HG03139 (cell line): ENCODE measurements around the gene DCDC1.

Experiments used
- ATAC-seq: cut with Tn5 transposase; IDR thresholded peaks from one replicate; pipeline ENCODE4 v1.9.1; 2021; ENCODE audit not compliant: unreplicated experiment

Gene DCDC1, protein sequence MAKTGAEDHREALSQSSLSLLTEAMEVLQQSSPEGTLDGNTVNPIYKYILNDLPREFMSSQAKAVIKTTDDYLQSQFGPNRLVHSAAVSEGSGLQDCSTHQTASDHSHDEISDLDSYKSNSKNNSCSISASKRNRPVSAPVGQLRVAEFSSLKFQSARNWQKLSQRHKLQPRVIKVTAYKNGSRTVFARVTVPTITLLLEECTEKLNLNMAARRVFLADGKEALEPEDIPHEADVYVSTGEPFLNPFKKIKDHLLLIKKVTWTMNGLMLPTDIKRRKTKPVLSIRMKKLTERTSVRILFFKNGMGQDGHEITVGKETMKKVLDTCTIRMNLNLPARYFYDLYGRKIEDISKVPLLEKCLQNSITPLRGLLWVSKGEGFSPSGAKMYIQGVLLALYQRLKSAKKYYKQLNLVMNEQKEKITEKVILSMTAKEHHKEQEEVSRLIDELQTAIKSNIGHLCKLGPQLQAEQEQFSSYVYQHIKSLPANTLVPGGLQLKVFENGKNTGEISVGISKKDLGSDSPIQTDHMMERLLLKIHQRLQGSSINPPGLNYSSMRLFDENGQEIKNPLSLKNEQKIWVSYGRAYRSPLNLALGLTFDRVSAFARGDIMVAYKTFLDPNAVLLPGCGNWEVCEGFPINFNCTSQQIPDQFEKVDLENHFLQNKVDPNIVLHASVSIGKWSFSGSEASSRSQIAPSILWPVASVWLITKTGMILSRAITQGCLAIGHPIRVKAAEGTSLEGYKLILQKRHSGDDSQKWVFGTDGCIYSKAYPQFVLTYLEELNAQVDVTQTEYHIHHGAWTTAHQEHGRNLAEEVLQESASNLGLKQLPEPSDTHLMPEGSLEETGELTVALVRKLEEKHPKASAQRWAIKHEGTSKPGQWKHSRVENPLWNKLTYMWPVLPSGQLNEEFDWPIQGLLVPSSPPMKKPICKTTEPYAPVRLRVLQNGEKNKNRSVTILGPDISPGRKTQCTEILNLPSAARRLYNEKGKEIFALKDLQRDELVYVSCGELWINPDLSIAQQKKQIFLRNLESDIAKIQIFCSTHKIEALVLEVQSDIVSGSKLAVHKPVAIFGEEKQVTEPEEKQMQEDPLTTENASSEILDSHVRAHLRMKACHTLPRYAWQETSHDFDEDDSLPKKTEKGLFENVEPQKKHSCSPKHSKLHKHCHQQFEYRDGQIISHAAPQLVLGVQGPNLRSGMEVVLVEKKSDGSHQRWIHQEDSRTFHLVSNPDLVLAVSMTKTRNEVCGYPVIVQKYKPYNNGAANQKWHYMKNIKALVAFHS (N-terminal part only)

DNA sequence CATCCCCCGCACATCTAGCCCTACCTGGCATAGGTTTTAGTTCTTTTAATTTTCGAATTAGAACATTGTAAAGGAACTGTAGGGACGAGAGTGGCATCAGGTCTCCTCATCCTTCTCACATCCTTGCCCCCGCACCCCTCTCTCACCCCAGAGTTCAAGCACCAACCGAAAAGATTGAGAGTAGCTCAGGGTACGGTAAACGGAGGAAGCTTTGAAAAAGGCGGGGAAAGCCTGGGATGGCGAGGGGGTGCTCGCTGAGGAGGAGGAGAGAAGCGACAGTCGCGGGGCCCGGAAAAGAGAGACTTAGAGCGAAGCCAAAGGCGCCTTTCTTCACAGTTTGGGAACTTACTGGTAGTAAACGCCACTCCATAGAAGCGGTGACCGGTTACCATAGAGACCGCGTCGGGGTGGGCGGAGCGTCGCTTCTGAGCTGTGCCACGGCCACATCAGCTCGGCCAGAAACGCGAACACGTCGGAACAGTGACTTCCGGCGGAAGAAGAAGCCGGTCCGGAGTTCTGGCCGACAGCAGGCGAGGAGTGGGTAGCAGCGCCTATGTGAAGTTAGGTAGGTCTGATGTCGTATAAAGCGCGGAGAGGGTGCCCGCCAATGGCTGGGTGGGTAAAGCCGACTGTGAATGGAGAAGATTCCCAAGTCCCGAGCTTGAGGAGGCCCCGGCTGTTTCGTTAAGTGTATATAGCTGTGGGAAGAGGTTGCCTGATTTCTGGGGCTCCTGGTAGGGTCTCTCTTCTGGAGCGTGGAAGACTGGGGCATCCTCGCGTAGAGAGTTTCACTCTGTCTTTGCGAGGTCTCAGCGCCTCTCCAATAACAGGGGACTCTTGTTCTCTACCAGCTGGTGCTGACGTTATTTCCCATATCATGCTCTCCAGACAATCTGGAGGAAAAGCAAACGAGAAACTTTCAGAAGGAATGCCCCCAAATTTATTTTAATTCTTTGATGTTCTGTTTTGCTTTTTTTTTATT, at the start of gene DCDC1, which contains the start of gene DNAJC24:
DCDC1 (minus strand) TSS at position 392 of the 982 bp plus-strand sequence. CDS start 41,459 bp downstream, outside the sequence.
DNAJC24 (plus strand) TSS at position 513 of the 982 bp plus-strand sequence. CDS start 889 bp downstream, outside the sequence.
- ATAC-seq = peak; percentile 99

DNA sequence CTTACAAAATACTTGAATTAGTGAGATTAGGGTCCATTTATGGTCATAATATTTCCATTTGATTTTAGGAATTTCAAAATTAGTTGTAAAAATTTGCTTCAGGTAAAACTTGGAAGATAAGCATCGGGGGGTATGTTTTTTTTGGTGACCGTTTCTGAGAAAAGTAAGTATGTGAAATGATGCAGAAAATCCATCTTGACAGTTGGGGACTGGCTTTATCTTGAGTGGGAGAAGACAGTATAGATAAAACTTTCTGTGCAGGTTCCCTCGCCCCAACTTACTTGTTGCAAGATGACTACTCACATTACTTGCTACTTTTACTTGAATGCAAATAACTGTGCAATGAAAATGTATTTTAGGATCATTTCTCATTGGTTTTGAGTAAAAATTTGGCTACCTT, 49.6 kb upstream of the DCDC1 start:
- ATAC-seq = no peak

DNA sequence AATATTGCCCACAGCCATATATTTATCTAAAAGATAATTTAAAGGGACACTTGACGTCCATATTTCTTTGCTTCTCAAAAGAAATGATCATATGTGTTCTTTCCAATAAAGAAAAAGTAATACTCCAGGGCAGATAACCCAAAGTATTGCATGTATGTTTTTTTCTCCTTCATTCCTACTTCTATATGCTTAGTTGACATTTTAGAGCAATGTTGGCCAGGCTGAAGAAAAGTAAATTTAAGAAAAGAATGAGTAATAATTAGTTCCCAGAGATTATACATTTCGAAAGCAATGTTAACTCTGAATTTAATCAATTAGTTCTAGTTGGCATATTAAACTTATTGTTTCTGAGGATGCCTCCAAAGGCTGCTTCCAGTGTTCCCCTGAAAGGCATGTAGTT, 48.3 kb upstream of the DCDC1 start:
- no peak for ATAC-seq

DNA sequence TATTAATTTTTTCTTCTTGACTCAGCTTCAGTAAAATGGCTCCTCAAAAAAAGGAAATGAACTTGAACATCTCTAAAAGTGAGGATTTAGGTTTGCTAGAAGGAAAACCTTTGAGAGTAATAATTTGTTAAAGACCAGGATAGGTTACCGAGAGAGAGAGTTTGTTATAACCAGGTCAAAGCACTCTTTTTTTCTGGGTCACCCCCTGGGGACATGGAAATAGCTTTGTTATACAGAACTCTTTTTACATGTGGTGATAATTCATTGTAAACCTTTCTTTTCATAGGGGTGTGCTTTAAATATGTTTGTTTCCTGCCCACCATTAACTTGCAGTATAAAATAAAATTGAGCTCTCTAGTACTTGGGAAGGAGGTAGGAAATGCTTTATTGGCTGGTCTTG, 47.8 kb upstream of the DCDC1 start:
- no peak for ATAC-seq

DNA sequence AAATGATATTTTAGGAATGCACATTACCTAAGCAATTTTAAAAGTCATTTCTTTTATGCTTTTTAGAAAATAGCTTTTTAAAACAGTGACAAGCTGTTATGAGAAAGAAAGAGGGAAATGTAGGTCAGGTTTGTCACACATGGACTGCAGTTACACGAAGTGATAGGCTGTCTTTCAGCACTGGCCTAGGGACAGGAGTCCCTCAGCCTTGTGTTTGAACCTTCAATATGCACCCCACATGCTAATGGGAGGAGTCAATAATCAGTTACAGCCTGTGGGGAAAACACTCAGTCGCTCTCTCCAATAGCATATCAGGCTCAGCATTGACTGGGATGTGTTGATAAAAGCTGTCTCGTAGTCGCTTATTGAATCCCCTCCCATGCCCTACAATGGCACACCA, 45.9 kb upstream of the DCDC1 start:
- ATAC-seq = no peak

DNA sequence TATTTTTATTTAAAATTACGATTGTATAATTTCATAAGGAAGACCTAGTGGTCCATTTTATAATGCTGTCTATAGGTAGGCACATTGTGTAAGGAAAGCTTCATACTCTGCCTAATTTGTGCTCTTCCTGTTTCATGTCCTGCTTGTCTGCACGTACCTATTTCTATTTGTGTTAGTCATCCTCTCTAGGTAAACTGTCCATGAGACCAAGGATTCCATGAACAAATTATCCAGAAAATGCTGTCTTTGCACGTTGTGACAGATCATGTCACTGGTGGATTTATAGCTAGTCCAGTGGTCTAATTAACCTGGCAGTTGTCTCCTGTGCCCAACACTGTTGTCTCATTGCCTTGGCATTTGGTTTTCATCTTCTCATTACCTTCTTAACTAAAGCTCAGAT, 44.8 kb upstream of the DCDC1 start:
- no peak for ATAC-seq

DNA sequence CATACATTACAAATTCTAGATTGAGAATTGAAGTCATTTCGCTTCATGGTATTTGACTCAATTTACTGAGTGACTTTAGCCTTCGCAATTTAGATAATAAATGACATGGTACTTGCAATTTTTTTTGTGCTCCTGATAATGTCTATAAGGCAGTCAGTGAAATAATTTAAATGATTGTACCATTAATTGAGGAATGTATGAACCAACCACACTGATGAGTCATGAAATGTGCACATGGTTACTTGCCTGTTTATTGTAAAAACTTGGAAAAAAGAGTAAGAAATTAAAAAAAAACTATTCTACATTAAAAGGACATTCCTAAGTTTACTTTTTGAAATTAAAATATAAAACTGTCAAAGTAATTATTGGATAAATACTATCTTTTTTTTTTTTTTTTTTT, 43.4 kb upstream of the DCDC1 start:
- no peak for ATAC-seq

DNA sequence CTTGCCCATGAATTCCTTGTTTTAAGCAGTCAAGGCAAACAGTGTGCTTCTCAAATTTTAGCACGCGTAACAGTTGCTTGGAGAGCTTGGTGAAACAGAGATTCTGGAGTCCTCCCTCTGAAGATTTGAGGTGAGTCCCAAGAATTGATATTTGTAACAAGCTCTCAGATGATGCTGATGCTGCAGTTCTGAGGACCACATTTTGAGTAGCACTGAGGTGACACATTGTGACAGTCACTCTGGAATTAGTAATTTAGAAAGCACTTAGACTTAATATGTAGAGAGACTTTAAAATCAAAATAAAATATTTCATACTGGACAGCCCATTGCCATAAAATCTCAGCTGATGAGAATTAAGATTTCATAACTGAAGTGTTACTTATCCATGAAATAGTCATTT, 38.7 kb upstream of the DCDC1 start:
- ATAC-seq = no peak

DNA sequence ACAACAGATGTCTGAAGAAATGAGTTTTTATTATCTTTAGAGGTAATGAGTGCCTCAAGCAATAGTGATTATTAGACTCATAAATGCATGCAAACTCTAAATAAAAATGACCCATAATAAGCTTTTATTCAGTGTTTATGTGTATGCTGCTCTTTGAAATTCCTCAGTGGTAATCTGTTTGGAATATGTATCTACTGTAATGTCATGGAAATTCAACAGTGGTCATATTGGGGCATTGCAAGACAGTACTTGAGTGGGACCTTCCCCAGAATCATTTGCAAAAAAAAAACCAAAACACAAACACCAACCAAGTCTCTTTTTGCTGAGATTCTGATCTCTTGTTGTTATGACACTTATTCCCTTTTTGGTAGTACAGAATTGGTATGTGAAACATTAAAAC, 35.1 kb upstream of the DCDC1 start:
- no peak for ATAC-seq

DNA sequence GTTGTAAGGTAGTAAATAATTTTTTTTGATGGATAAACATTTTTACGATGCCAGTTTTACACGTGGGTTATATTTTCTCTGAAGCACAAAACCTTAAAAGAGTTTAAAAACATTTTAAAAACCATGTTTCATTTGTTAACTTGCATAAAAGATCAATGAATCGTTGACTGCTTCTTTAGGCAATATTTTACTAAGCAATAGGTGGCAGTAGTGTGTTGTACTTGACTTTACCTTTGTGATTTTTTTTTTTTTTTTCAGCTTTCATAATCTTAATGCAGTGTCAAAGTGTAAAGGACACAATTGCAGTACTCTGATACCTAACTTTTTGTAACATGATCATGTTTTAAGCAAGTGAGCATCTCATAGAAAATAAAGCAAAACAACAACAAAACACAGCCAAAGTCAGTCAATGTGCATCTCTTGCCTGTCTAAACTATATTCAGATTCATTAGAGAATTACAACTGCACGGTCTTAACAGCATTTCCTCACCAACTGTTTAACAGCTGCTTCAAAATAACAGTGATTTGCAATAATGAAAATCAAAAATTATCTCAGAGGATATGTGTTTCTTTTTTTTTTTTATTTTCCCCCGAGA, 27.8 kb upstream of the DCDC1 start:
- no peak for ATAC-seq

DNA sequence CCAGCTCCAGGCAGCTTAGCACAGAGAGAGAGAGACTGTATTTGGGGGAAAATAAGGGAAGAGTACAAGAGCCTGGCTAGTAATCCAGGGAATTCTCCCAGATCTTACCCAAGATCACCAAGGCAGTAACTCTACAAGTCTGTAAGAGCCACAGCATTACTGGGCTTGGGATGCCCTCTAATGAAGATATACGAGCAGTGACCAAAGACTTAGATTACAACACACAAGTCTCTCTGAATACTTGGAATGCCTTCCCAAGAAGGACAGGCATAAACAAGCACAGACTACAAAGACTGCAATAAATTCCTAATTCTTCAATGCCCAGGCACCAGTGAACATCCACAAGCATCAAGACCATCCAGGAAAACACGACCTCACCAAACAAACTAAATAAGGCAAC, 17.8 kb upstream of the DCDC1 start:
- ATAC-seq = no peak

DNA sequence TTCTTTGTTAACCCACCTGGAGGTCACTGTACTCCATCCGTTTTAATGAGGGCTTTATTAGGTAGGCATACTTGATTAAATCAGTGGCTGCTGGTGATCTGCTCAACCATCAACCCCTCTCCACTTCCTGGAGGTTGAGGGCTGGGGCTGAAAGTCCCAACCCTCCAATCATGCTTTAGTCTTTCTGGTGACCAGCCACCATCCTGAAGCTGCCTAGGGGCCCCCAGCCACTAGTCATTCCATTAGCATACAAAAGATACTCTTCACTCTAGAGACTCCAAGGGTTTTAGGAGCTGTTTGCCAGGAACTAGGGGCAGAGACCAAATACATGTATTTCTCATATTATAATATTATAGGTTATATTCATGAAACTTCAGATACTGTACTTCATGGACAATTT, 13.6 kb upstream of the DCDC1 start:
- ATAC-seq = no peak

DNA sequence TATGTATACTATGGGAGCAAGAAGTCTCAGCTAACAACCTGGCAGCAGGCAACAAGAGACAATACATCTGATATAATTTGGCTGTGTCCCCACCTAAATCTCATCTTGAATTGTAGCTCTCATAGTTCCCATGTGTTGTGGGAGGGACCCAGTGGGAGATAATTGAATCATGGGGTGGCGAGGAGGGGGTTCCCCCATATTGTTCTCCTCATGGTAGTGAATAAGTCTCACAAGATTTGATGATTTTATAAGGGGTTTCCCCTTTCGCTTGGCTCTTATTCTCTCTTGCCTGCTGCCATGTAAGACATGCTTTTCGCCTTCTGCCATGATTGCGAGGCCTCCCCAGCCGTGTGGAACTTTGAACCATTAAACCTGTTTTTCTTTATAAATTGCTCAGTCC, 6.3 kb upstream of the DCDC1 start:
- ATAC-seq = no peak

DNA sequence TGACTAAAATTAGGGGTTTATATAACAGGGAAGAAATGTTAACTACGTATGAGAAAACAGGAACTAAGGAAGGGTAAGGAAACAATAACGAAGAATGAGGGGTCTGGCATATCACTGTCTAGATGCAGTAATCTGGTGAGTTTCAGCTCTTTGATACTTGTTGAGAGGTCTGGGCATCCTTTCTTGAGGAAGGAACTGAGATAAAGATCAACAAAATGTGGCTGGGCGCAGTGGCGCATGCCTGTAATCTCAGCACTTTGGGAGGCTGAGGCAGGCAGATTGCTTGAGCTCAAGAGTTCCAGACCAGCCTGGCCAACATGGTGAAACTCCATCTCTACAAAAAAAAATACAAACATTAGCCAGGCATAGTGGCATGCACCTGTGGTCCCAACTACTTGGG, 2.7 kb downstream of the DCDC1 start:
- no peak for ATAC-seq

DNA sequence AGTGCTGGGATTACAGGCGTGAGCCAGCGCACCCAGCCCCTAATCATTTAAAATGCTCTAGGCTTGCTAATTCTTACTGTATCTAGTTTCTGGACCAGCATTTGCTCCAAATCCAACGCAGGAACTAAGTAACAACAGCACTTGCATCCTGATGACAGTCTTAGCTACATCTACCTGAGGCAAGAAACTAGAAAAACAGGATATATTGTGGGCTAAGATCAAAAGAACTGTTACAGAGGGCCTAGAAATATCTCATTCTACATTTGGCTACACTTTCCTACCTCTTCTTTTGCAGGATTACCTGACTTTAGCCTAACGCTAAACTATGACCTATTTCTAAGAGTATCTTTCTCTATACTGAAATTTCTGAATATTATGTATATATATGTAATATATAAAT, 7.8 kb downstream of the DCDC1 start:
- no peak for ATAC-seq

DNA sequence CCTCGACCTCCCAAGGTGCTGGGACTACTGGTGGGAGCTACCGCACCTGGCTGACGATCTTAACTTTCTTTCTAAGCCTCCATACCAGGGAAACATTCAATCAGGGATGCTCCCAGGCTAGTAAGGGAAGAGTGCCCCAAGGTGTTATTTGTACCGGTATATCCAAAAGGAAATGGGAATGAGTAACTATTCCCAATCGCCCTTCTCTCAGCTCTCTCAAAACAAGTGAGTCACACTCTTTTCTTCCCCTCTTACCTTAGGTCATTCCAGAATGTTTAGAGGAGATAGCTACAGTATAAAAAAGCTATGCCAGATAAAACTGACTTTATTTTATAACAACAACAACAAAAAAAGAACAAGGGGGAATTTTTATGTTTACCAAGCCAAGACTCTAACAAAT, 13.7 kb downstream of the DCDC1 start:
- ATAC-seq = no peak

DNA sequence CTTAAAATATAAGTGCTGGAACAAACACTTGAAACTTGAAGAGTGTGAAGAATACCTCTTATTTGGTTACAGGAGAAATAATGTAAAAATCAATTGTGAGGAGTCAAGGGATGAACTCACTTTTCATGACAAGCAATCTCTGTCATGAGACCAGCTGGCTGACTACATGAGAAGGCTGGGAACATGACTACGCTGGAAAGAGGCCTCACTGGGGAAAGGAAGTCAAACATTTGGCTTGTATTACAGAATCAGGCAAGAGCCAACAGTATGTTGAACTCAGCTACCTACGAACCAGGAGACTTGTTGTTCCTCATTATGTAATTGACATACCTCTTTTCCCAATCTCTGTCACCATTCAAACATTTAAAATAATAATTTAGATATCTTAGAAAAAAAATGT, 14.4 kb downstream of the DCDC1 start:
- ATAC-seq = no peak

DNA sequence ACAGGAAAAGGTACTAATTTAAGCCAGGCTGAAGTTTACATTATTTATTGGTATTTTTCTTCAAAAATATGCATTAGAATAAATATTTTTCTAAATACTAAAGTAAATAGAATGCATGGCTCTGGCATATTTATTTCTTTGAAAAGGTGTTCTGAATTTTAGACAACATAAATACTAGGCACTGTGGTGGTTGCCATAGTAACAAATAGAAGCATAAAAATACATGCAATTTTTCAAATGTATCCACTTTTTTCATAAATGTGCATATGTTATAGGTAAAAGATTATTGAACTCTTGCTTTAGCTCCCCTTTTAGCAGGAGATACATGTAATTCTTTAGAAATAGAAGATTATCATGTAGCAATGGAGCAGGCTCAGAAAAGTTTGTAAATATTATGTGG, 18.4 kb downstream of the DCDC1 start:
- no peak for ATAC-seq

DNA sequence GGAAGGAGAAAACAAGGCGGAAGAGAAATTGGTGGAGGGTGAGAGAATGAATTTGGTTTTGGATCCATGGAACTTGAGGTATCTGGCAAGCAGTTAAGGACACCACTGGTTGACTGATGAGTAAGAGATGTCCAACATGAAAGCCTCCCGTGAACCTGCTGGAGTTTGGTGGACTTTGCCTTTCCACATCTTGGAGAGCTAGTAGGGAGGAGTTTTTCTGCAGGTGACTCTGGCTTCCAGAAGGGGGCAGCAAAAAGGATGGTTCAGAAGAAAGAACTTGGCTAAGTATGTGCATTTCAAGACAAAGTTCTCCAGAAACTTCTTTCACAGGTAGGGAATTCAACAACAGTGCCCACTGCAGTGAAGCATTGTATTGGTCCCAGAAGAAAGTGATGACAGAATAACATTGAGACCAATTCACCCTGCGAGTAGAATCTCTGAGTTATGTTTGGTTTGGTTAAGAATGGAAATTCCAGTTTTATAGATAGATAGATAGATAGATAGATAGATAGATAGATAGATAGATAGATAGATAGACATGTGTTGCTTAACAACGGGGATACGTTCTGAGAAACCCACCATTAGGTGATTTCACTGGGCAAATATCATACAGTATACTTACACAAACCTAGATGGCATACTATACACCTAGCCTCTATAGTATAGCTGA, 28.5 kb downstream of the DCDC1 start:
- no peak for ATAC-seq
